ENCODE results near the gene BTG2. TPM values are rescaled to one million over a fixed set of nuclear protein-coding genes. Genes with fewer than 3 reads are reported as not detected.

BTG2 gene
- total RNA-seq, 4 donors from 2014 or later: 41.9 to 82.1 (median 51.9) TPM

DNA sequence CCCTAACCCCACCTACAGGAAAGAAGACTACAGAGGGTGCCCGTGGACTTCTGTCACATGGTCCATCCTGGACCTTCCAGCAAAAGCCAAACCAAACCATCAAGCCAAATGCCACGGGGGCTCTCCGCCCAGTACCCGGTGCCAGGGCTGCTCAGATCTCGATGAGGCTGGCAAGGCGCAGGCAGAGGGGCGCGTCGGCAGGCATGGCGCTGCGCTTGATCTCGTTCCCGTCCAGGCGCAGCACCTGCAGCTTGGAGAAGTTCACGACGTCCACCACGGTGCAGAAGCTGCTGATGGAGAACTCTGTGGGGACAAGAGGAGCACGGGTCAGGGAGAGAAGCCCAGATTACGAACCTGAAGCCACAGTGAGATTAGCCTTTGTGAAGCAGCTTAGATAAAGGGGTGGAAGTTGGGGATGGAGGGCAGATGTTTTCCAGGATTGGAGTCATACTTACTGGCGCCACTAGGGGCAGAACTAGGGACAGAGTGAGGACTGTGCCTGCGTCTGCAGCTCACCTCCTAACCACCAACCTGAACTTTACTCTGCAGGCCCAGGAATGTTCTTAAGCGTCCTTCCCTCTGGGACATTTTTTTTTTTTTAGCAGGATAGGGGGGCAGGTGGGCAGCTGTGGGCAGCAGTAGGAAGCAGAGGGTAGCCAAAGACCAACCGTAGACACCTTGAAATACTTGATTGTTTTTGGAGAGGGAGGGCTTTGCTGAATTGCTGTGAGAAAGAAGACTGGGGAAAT is 37.0 kb downstream of the BTG2 start:
- Histone ChIP-seq H3K4me3 (replicated peaks in 1 of 3) (no peak overlapping the region), H3K9me3 (no peaks in the 10 kb centered on the region), H3K4me1 (peaks cover 42 to 44% of the 10 kb centered on the region in 2 donors), H3K36me3 (peaks cover 0 to 4% of the 10 kb centered on the region in 2 donors), H3K27ac (peak overlapping the region; percentile 66 to 87 (median 67)), H3K27me3 (no peaks in the 10 kb centered on the region)
- TF ChIP-seq, protein P1, sequence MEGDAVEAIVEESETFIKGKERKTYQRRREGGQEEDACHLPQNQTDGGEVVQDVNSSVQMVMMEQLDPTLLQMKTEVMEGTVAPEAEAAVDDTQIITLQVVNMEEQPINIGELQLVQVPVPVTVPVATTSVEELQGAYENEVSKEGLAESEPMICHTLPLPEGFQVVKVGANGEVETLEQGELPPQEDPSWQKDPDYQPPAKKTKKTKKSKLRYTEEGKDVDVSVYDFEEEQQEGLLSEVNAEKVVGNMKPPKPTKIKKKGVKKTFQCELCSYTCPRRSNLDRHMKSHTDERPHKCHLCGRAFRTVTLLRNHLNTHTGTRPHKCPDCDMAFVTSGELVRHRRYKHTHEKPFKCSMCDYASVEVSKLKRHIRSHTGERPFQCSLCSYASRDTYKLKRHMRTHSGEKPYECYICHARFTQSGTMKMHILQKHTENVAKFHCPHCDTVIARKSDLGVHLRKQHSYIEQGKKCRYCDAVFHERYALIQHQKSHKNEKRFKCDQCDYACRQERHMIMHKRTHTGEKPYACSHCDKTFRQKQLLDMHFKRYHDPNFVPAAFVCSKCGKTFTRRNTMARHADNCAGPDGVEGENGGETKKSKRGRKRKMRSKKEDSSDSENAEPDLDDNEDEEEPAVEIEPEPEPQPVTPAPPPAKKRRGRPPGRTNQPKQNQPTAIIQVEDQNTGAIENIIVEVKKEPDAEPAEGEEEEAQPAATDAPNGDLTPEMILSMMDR (IDR thresholded peaks at IDR 0.05): peak; percentile 53 to 84 (median 72)
- no peak for TF ChIP-seq POLR2A (IDR thresholded peaks at IDR 0.05)
- peak; percentile 56 to 61 for DNase-seq
- WGBS, 2 donors: 57 to 58% methylated on average over 23 of the region's 23 CpGs
- intact Hi-C loops (cut with DNase I): loop anchor here (5.0 to 10.0 kb wide), 2 partner anchors 100 to 352 kb away; no protein-coding TSS in a partner anchor

DNA sequence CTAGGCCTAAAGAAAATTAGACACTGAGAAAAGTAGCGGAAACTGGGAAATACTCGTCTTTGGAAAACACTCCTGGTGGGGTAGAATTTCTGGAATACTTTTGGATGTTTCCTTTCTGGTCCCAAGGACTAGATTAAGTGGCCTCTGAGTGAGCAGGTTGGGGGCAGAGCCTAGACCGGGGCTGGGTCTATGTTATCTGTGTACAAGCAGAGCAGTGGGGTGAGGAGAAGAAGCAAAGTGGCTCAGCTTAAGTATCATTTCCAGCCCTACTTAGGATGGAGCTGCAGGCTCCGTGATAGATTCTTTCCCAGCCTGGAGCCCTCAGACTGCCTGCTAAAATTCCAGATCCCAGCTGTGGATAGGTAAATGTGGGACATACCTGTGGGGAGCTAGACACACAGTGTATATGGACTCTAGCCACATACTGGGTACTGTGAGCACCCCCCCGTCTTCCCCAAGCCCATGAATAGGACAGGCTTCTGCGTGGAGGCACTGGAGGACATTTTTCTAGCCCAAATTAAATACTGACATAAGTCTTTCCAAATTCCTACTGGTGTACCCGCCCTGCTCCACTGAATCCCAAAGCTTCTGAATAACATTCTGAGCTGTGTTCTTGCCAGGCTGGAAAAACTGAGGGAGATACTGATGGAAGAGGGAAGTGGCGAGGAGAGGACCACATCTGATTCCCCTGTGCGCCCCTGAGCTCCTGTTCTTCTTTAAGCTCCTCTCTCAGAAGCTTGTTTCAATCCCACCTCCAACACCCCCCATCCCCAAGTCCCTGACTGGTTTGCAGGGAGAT is 38.8 kb downstream of the BTG2 start:
- Histone ChIP-seq H3K27ac (peak overlapping the region; percentile 66 to 87 (median 67)), H3K36me3 (peaks cover 0 to 4% of the 10 kb centered on the region in 2 donors), H3K4me3 (replicated peaks in 1 of 3) (no peak overlapping the region), H3K4me1 (peaks cover 51 to 54% of the 10 kb centered on the region in 2 donors), H3K27me3 (no peaks in the 10 kb centered on the region), H3K9me3 (no peaks in the 10 kb centered on the region)
- TF ChIP-seq, protein P1 (IDR thresholded peaks at IDR 0.05): no peak
- peak in 1 of 2 donors; percentile 31 for TF ChIP-seq POLR2A (IDR thresholded peaks at IDR 0.05)
- intact Hi-C loops (cut with DNase I): loop anchor here (5.0 to 10.0 kb wide), 2 partner anchors 98 to 351 kb away; no protein-coding TSS in a partner anchor
- DNase-seq: peak; percentile 55 to 56
- 55 to 56% methylated on average over 9 of the region's 9 CpGs for WGBS, 2 donors

DNA sequence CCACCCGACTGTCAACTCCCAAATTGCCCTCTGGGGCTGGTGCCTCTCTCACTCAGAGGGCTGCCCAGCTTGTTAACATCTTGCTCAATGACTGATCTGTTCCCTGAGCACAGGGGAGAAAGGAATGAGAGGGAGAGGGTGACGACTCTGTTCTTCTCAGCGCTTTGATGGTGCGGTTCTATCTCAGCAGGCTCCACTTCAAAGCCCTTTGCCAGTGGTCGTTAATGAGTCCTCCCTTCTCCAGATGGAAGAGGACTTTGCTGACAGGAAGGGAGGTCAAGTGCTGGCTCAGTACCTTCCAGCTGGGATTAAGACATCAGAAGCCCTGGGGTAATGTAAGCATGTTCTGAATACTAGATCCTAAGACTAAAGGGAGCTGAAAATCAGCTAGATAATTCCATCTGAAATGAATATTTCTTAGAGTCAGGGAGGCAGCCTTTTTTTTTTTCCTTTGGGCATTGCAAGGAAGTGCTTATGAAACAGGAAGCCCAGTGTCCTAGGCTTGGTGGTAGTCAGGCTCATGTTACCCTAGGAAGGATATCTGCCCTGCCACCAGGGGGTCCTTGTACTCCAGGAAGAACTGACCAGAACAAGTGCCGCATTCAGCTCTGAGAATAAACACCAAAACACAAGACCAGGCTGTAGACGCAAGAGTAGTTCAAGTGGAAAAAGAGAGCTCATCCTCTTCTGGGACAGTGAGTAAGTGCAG is 40.9 kb downstream of the BTG2 start:
- no peaks in the 10 kb centered on the region for H3K27me3 ChIP-seq
- 75 to 78% methylated on average over 7 of the region's 7 CpGs for WGBS, 2 donors
- no peaks in the 10 kb centered on the region for H3K9me3 ChIP-seq
- no peak for DNase-seq
- no peak overlapping the region for H3K4me3 ChIP-seq (replicated peaks in 1 of 3)
- H3K4me1 ChIP-seq: peaks cover 66% of the 10 kb centered on the region in 2 donors
- peak overlapping the region; percentile 18 to 82 (median 37) for H3K27ac ChIP-seq
- intact Hi-C loops (cut with DNase I): loop anchor here (10.0 kb wide), 1 partner anchor 349 kb away; no protein-coding TSS in a partner anchor
- no peaks in the 10 kb centered on the region for H3K36me3 ChIP-seq
- TF ChIP-seq, protein P1 (IDR thresholded peaks at IDR 0.05): no peak
- no peak for TF ChIP-seq POLR2A (IDR thresholded peaks at IDR 0.05)

GRCh38 chr1:203346769-203347102 is 41.4 kb downstream of the BTG2 start:
- peaks cover 71 to 72% of the 10 kb centered on the region in 2 donors for H3K4me1 ChIP-seq
- no peaks in the 10 kb centered on the region for H3K9me3 ChIP-seq
- H3K27me3 ChIP-seq: no peaks in the 10 kb centered on the region
- no peaks in the 10 kb centered on the region for H3K36me3 ChIP-seq
- no peak for DNase-seq
- intact Hi-C loops (cut with DNase I): loop anchor here (10.0 kb wide), 1 partner anchor 348 kb away; no protein-coding TSS in a partner anchor
- TF ChIP-seq, protein P1 (IDR thresholded peaks at IDR 0.05): no peak
- no peak for TF ChIP-seq POLR2A (IDR thresholded peaks at IDR 0.05)
- H3K4me3 ChIP-seq (replicated peaks in 1 of 3): no peak overlapping the region
- H3K27ac ChIP-seq: peak overlapping the region in 1 of 3 donors; percentile 82
- 94 to 97% methylated on average over 3 of the region's 3 CpGs for WGBS, 2 donors

All from thyroid gland (tissue), 4 donors.